ENCODE measurements around the gene ZNF462.

DNA sequence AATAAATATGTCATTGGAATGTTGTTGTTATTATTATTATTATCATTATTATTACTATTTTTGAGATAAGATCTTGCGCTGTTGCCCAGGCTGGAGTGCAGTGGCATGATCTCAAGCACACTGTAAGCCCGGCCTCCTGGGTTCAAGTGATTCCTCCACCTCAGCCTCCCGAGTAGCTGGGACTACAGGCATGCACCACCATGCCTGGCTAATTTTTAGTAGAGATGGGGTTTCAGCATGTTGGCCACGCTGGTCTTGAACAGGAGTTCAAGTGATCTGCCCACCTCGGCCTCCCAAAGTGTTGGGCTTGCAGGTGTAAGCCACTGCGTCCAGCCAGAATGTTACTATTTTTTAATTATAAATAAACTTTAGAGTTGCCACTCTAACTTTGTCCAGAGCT is 14.4 kb downstream of the ZNF462 start:
- no peak for TF ChIP-seq RFXANK (CRISPR knock-in tag; IDR thresholded peaks at IDR 0.05)
- no peak for TF ChIP-seq TFAP4 (IDR thresholded peaks at IDR 0.05; ENCODE audit: borderline replicate concordance, low read depth)
- TF ChIP-seq TP53 (CRISPR knock-in tag; conservative IDR thresholded peaks at IDR 0.05) = no peak
- no peak for TF ChIP-seq HIVEP1 (CRISPR knock-in tag; IDR thresholded peaks at IDR 0.05)
- TF ChIP-seq CHD2 (IDR thresholded peaks at IDR 0.05; ENCODE audit: low read depth, low read length) = no peak
- no peak for TF ChIP-seq TBX3 (IDR thresholded peaks at IDR 0.05; ENCODE audit: borderline replicate concordance)
- no peak for TF ChIP-seq POLR2A (IDR thresholded peaks at IDR 0.05; ENCODE audit: insufficient read depth in 1 of 2, low read depth in 2 of 2, low read length in 2 of 2)
- no peak for TF ChIP-seq HDAC2 (CRISPR knock-in tag; IDR thresholded peaks at IDR 0.05)
- TF ChIP-seq YEATS4 (CRISPR knock-in tag; IDR thresholded peaks at IDR 0.05; ENCODE audit: borderline replicate concordance) = no peak
- TF ChIP-seq CTCF (CRISPR knock-in tag; IDR thresholded peaks at IDR 0.05) = no peak
- no peak for TF ChIP-seq IRX3 (CRISPR knock-in tag; IDR thresholded peaks at IDR 0.05; ENCODE audit: borderline replicate concordance, low read depth)
- no peak for TF ChIP-seq NR2F2 (IDR thresholded peaks at IDR 0.05; ENCODE audit: borderline replicate concordance, low read depth)
